GM06990 (cell line): ENCODE measurements around the gene CORO2A.

ENCODE experiments used
- DNase-seq: peaks from one replicate; pipeline ENCODE4 v3.0.0-alpha.2; 2011; ENCODE audit not compliant: insufficient read length; ENCODE audit errors: extremely low read depth
- H3K27me3 ChIP-seq: replicated peaks from 2 replicates; pipeline ENCODE4 v1.6.0; 2011; ENCODE audit warnings: low read length; ENCODE audit not compliant: control insufficient read depth, insufficient read depth
- H3K36me3 ChIP-seq: 2 replicates; pipeline ENCODE4 v1.5.1; 2011; ENCODE audit warnings: low read length; ENCODE audit not compliant: control insufficient read depth, insufficient read depth
- H3K4me3 ChIP-seq: replicated peaks from 2 replicates; pipeline ENCODE4 v1.5.1; 2011; ENCODE audit warnings: low read depth, mild to moderate bottlenecking, control low read depth, low read length
- TF ChIP-seq, protein P1 (sequence below): IDR thresholded peaks from 2 replicates; pipeline ENCODE4 v1.5.1; 2011; ENCODE audit warnings: low read length, control low read depth, mild to moderate bottlenecking, inconsistent platforms; ENCODE audit not compliant: insufficient read depth, poor library complexity, severe bottlenecking

Gene CORO2A, protein sequence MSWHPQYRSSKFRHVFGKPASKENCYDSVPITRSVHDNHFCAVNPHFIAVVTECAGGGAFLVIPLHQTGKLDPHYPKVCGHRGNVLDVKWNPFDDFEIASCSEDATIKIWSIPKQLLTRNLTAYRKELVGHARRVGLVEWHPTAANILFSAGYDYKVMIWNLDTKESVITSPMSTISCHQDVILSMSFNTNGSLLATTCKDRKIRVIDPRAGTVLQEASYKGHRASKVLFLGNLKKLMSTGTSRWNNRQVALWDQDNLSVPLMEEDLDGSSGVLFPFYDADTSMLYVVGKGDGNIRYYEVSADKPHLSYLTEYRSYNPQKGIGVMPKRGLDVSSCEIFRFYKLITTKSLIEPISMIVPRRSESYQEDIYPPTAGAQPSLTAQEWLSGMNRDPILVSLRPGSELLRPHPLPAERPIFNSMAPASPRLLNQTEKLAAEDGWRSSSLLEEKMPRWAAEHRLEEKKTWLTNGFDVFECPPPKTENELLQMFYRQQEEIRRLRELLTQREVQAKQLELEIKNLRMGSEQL

GRCh38 chr9:98192503-98193335 is at the start of gene CORO2A:
Gene CORO2A, minus strand, starts transcription at chr9:98192637. Its CDS starts 34,977 bp downstream, at chr9:98157660.
- Histone ChIP-seq H3K4me3 (peak within 1 kb of the TSS; percentile 74), H3K36me3 (no peaks in the 10 kb centered on the region), H3K27me3 (no peaks in the 10 kb centered on the region)
- TF ChIP-seq, protein P1, sequence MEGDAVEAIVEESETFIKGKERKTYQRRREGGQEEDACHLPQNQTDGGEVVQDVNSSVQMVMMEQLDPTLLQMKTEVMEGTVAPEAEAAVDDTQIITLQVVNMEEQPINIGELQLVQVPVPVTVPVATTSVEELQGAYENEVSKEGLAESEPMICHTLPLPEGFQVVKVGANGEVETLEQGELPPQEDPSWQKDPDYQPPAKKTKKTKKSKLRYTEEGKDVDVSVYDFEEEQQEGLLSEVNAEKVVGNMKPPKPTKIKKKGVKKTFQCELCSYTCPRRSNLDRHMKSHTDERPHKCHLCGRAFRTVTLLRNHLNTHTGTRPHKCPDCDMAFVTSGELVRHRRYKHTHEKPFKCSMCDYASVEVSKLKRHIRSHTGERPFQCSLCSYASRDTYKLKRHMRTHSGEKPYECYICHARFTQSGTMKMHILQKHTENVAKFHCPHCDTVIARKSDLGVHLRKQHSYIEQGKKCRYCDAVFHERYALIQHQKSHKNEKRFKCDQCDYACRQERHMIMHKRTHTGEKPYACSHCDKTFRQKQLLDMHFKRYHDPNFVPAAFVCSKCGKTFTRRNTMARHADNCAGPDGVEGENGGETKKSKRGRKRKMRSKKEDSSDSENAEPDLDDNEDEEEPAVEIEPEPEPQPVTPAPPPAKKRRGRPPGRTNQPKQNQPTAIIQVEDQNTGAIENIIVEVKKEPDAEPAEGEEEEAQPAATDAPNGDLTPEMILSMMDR: peak; percentile 49
- DNase-seq: peak; percentile 72

- Histone ChIP-seq H3K27me3 (no peaks in the 10 kb centered on the region), H3K4me3 (no peak overlapping the region), H3K36me3 (no peaks in the 10 kb centered on the region)
- DNase-seq: no peak
- TF ChIP-seq, protein P1: no peak
Observed at GRCh38 chr9:98241357-98242300, 49.2 kb upstream of the CORO2A start.

DNA sequence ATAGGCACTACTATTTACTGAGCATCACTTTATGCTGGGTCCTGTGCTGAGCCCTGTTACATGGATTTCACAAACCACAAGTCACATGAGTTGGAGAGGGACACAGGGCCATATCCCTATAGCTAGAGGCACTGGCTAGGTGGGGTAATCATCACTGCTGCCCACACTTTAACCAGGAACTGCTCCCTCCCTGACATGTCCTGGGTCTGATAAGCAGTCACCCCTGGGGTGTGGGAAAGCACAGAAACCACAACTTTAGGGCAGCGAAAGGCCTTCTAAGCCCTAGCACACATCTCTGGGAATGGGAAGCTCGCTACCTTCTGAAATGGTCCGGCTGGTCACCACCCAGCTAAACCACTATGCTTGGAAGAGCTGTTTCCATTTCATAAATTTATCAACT is 48.0 kb upstream of the CORO2A start:
- DNase-seq: no peak
- TF ChIP-seq, protein P1: no peak
- Histone ChIP-seq H3K27me3 (no peaks in the 10 kb centered on the region), H3K4me3 (no peak overlapping the region), H3K36me3 (no peaks in the 10 kb centered on the region)

DNA sequence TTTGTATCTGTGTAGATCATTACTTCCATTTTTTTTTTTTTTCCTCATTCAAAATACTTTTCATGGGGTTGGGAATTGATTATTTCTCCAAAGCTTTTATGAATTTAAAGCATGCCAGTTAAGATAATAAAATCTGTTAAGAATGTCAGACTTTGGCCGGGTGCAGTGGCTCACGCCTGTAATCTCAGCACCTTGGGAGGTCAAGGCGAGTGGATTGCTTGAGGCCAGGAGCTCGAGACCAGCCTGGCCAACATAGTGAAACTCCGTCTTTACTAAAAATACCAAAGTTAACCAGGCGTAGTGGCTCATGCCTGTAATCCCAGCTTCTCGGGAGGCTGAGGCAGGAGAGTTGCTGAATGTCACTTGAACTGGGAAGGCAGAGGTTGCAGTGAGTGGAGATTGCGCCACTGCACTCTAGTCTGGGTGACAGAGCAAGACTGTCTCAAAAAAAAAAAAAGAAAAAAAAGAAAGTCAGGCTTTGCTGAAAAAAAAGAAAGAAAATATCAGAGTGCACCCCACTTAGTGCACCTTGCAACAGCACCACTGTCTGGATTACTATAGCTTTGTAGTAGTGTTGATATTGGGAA is 44.6 kb upstream of the CORO2A start:
- Histone ChIP-seq H3K36me3 (no peaks in the 10 kb centered on the region), H3K4me3 (no peak overlapping the region), H3K27me3 (no peaks in the 10 kb centered on the region)
- TF ChIP-seq, protein P1: no peak
- no peak for DNase-seq

- no peaks in the 10 kb centered on the region for H3K36me3 ChIP-seq
- TF ChIP-seq, protein P1: no peak
- H3K27me3 ChIP-seq: no peaks in the 10 kb centered on the region
- no peak overlapping the region for H3K4me3 ChIP-seq
- DNase-seq: no peak
Observed at GRCh38 chr9:98235126-98235525, 42.7 kb upstream of the CORO2A start.
